H1 (cell line): Measurements from ENCODE around the gene SLC19A1. TPM values are rescaled to one million over a fixed set of nuclear protein-coding genes. Genes with fewer than 3 reads are reported as not detected.

Source experiments
- CTCF ChIA-PET: fragments of 300-600 bp; sonication (Branson Sonifier 250); formaldehyde crosslinking; loops from one replicate; lab custom pipeline; 2021; ENCODE audit not compliant: partially characterized antibody; lab: Charles Lee
- POLR2A ChIA-PET: fragments of 300-600 bp; sonication (Branson Sonifier 250); formaldehyde crosslinking; loops from one replicate; lab custom pipeline; 2021; ENCODE audit warnings: inconsistent platforms; ENCODE audit not compliant: partially characterized antibody; lab: Charles Lee
- DNase-seq, 2 experiments: peaks; one replicate each; pipeline versions ENCODE4 v3.0.0 to v3.0.0-alpha.2; 2010 to 2022; ENCODE audit warnings: low spot score in 2 of 2, low read depth in 1 of 2, mixed read lengths in 1 of 2
- FAIRE-seq: peaks from 2 replicates; lab custom pipeline; 2011; peaks lifted over from hg19 to GRCh38; lab: Jason Lieb, UNC
- H2AFZ ChIP-seq: 2 replicates; pipeline ENCODE4 v1.8.1; 2012; ENCODE audit warnings: low read length, inconsistent platforms
- H2AK5ac ChIP-seq: 2 replicates; pipeline ENCODE4 v1.6.1; 2013; ENCODE audit warnings: low read depth, low read length
- H2BK120ac ChIP-seq: replicated peaks from 2 replicates; pipeline ENCODE3; 2013; ENCODE audit warnings: low read depth, low read length, inconsistent platforms
- H2BK12ac ChIP-seq: 2 replicates; pipeline ENCODE4 v1.6.1; 2013; ENCODE audit warnings: low read depth, low read length
- H2BK15ac ChIP-seq: 2 replicates; pipeline ENCODE4 v1.6.1; 2013; ENCODE audit warnings: low read length
- H2BK20ac ChIP-seq: 2 replicates; pipeline ENCODE4 v1.6.1; 2013; ENCODE audit warnings: low read length
- H2BK5ac ChIP-seq: 2 replicates; pipeline ENCODE4 v1.6.1; 2013; ENCODE audit warnings: low read depth, low read length
- H3K14ac ChIP-seq: 2 replicates; pipeline ENCODE4 v1.6.1; 2013; ENCODE audit warnings: inconsistent platforms; ENCODE audit not compliant: insufficient read length
- H3K18ac ChIP-seq: 2 replicates; pipeline ENCODE4 v1.6.1; 2013; ENCODE audit warnings: low read length; ENCODE audit errors: extremely low read depth
- H3K23ac ChIP-seq: 2 replicates; pipeline ENCODE4 v1.6.1; 2013; ENCODE audit warnings: inconsistent platforms; ENCODE audit not compliant: insufficient read length
- H3K23me2 ChIP-seq: 2 replicates; pipeline ENCODE4 v1.6.1; 2013; ENCODE audit warnings: low read depth, low read length
- H3K27ac ChIP-seq: 2 replicates; pipeline ENCODE4 v1.6.1; 2011; ENCODE audit warnings: low read depth, low read length, inconsistent platforms
- H3K27me3 ChIP-seq, 4 experiments: replicated peaks in 1 of 4; 1 replicate in 1 of 4; 2 replicates in 3 of 4; pipeline versions ENCODE4 v1.6.1 to v1.8.1; 2011 to 2013; ENCODE audit warnings: low read length in 3 of 4, mild to moderate bottlenecking in 3 of 4, inconsistent platforms in 2 of 4, mixed read lengths in 2 of 4, moderate library complexity in 1 of 4; ENCODE audit not compliant: control insufficient read depth in 3 of 4, insufficient read depth in 3 of 4; ENCODE audit errors: extremely low read depth in 1 of 4
- H3K36me3 ChIP-seq, 4 experiments: 2 replicates each; pipeline versions ENCODE4 v1.6.1 to v1.8.1; 2011 to 2013; ENCODE audit warnings: mild to moderate bottlenecking in 4 of 4, low read length in 3 of 4, moderate library complexity in 2 of 4, control low read depth in 1 of 4, inconsistent platforms in 1 of 4; ENCODE audit not compliant: insufficient read depth in 4 of 4, control insufficient read depth in 2 of 4
- H3K4ac ChIP-seq: replicated peaks from 2 replicates; pipeline ENCODE3; 2013; ENCODE audit warnings: low read length, low read depth, mixed read lengths, inconsistent platforms; ENCODE audit not compliant: insufficient read length
- H3K4me1 ChIP-seq, 4 experiments: replicated peaks in 1 of 4; 1 replicate in 1 of 4; 2 replicates in 3 of 4; pipeline versions ENCODE4 v1.6.1 to v1.8.1; 2011 to 2013; ENCODE audit warnings: low read length in 3 of 4, inconsistent platforms in 2 of 4, mixed read lengths in 1 of 4; ENCODE audit not compliant: insufficient read depth in 4 of 4, control insufficient read depth in 3 of 4
- H3K4me2 ChIP-seq, 2 experiments: 2 replicates each; pipeline versions ENCODE4 v1.6.1 to v1.8.1; 2011 to 2013; ENCODE audit warnings: low read depth in 2 of 2, low read length in 2 of 2, control low read depth in 1 of 2, inconsistent platforms in 1 of 2, mild to moderate bottlenecking in 1 of 2; ENCODE audit not compliant: insufficient read depth in 1 of 2
- H3K4me3 ChIP-seq, 4 experiments: fragments of 200-600, 300-600 bp in 1 of 4; sonication (generic), shearing (Covaris generic), sonication (Bioruptor Twin) in 1 of 4; 2 replicates each; pipeline versions ENCODE4 v1.5.1 to v1.8.1; 2011 to 2016; ENCODE audit warnings: low read length in 4 of 4, low read depth in 3 of 4, control low read depth in 2 of 4, inconsistent platforms in 2 of 4, mild to moderate bottlenecking in 2 of 4, mixed read lengths in 1 of 4, moderate library complexity in 1 of 4; ENCODE audit not compliant: insufficient read depth in 2 of 4; ENCODE audit errors: extremely low read depth in 1 of 4
- H3K56ac ChIP-seq: replicated peaks from 2 replicates; pipeline ENCODE3; 2013; ENCODE audit warnings: low read depth, mild to moderate bottlenecking, mixed read lengths, low read length, inconsistent platforms; ENCODE audit not compliant: insufficient read length
- H3K79me1 ChIP-seq: 2 replicates; pipeline ENCODE4 v1.6.1; 2013; ENCODE audit warnings: low read depth, low read length, control low read depth
- H3K79me2 ChIP-seq, 2 experiments: 2 replicates each; pipeline versions ENCODE4 v1.6.1 to v1.8.1; 2012 to 2013; ENCODE audit warnings: low read length in 2 of 2, mild to moderate bottlenecking in 2 of 2, inconsistent platforms in 1 of 2; ENCODE audit not compliant: insufficient read depth in 2 of 2, control insufficient read depth in 1 of 2
- H3K9ac ChIP-seq, 4 experiments: replicated peaks in 1 of 4; 1 replicate in 1 of 4; 2 replicates in 3 of 4; pipeline versions ENCODE4 v1.6.1 to v1.8.1; 2011 to 2013; ENCODE audit warnings: low read depth in 3 of 4, low read length in 3 of 4, control low read depth in 2 of 4, mild to moderate bottlenecking in 2 of 4, moderate library complexity in 2 of 4, inconsistent platforms in 1 of 4; ENCODE audit errors: extremely low read depth in 1 of 4
- H3K9me3 ChIP-seq, 2 experiments: 2 replicates each; pipeline versions ENCODE4 v1.6.1 to v1.8.1; 2012 to 2013; ENCODE audit warnings: mild to moderate bottlenecking in 2 of 2, moderate library complexity in 2 of 2, control low read depth in 1 of 2, inconsistent platforms in 1 of 2, low read depth in 1 of 2, low read length in 1 of 2, mixed read lengths in 1 of 2; ENCODE audit not compliant: insufficient read depth in 2 of 2
- H4K20me1 ChIP-seq, 2 experiments: replicated peaks in 1 of 2; 2 replicates each; pipeline versions ENCODE3 to v1.8.1; 2011 to 2013; ENCODE audit warnings: inconsistent platforms in 2 of 2, low read length in 2 of 2, mild to moderate bottlenecking in 1 of 2; ENCODE audit not compliant: insufficient read depth in 2 of 2, control insufficient read depth in 1 of 2
- H4K5ac ChIP-seq: 2 replicates; pipeline ENCODE4 v1.6.1; 2013; ENCODE audit warnings: low read length, low read depth, mixed read lengths, inconsistent platforms; ENCODE audit not compliant: insufficient read length
- H4K8ac ChIP-seq: 2 replicates; pipeline ENCODE4 v1.8.0; 2013; ENCODE audit warnings: mild to moderate bottlenecking, moderate library complexity, low read length, inconsistent platforms; ENCODE audit not compliant: insufficient read depth; ENCODE audit errors: extremely low read depth
- H4K91ac ChIP-seq: replicated peaks from 2 replicates; pipeline ENCODE3; 2013; ENCODE audit warnings: low read length, mixed read lengths, inconsistent platforms; ENCODE audit not compliant: insufficient read length
- CBX8 ChIP-seq: fragments of 300-800, 300-1000 bp; sonication (generic); IDR thresholded peaks from 2 replicates; pipeline ENCODE4 v1.7.1; 2016; ENCODE audit warnings: low read depth, low read length, borderline replicate concordance
- CHD2 ChIP-seq: IDR thresholded peaks from 2 replicates; pipeline ENCODE4 v1.6.1; 2012; ENCODE audit warnings: low read length, improper control_type of control experiment
- CTBP2 ChIP-seq: IDR thresholded peaks from 2 replicates; pipeline ENCODE4 v1.7.0; 2011; ENCODE audit warnings: borderline replicate concordance, mild to moderate bottlenecking, moderate library complexity, mixed read lengths, low read length; ENCODE audit not compliant: insufficient read depth, insufficient read length
- FOSL1 ChIP-seq: IDR thresholded peaks from 2 replicates; pipeline ENCODE4 v1.6.1; 2011; ENCODE audit warnings: mild to moderate bottlenecking, low read depth, low read length, moderate library complexity; ENCODE audit not compliant: insufficient read depth
- HDAC6 ChIP-seq: IDR thresholded peaks from one replicate; pipeline ENCODE4 v1.7.1; 2012; ENCODE audit warnings: low read depth, mild to moderate bottlenecking, inconsistent platforms, low read length, moderate library complexity
- KDM5A ChIP-seq: fragments of 200-600 bp; IDR thresholded peaks from 2 replicates; pipeline ENCODE4 v1.7.1; 2012; ENCODE audit warnings: mild to moderate bottlenecking, low read length, inconsistent platforms, mixed read lengths
- PHF8 ChIP-seq: fragments of 200-600 bp; sonication (generic); conservative IDR thresholded peaks from 2 replicates; pipeline ENCODE4 v1.7.1; 2012; ENCODE audit warnings: low read depth, mild to moderate bottlenecking, inconsistent platforms, low read length, moderate library complexity
- POLR2A ChIP-seq, 2 experiments: IDR thresholded peaks; 1 replicate in 1 of 2; 2 replicates in 1 of 2; pipeline ENCODE4 v1.6.1; 2011; ENCODE audit warnings: low read depth in 2 of 2, low read length in 2 of 2, mild to moderate bottlenecking in 2 of 2; ENCODE audit errors: control extremely low read depth in 1 of 2
- POU5F1 ChIP-seq: IDR thresholded peaks from 2 replicates; pipeline ENCODE4 v1.6.1; 2011; ENCODE audit warnings: low read depth, mild to moderate bottlenecking, low read length, moderate library complexity
- TCF12 ChIP-seq: IDR thresholded peaks from 2 replicates; pipeline ENCODE4 v1.6.1; 2011; ENCODE audit warnings: low read depth, mild to moderate bottlenecking, low read length
- WGBS, 2 experiments: shearing (Covaris generic) in 1 of 2; methylation state at CpG; one replicate each; pipeline versions ENCODE4 v1.1.6 to v1.1.7; 2013 to 2015; ENCODE audit warnings: low lambda C conversion rate in 2 of 2, mixed read lengths in 2 of 2, inconsistent platforms in 1 of 2, low coverage in 1 of 2, missing lambda C conversion rate in 1 of 2; ENCODE audit not compliant: insufficient replicate concordance in 2 of 2, insufficient coverage in 1 of 2, insufficient read length in 1 of 2; ENCODE audit errors: extremely low coverage in 1 of 2, missing lambda C conversion rate in 1 of 2; 5-methylcytosine and 5-hydroxymethylcytosine counted together
- polyA plus RNA-seq, 7 experiments: library from polyadenylated mRNA; depleted of rRNA in 3 of 7; stranded (reverse) in 5 of 7; unstranded in 2 of 7; fragments of >200 nt in 5 of 7; fragments of 200-250 nt in 2 of 7; gene quantifications; 1 replicate in 5 of 7; 2 replicates in 1 of 7; 4 replicates in 1 of 7; pipeline versions ENCODE4 v1.2.1 to v1.2.3, GENCODE V29; 2011 to 2013; ENCODE audit warnings: missing spikeins in 2 of 7, mixed read lengths in 2 of 7
- total RNA-seq: library from RNA; stranded (reverse); fragmentation: NEBNext Ultra II Directional; extraction: Animal tissue kit (Norgen Biotek cat#: 25700); gene quantifications from 2 replicates; pipeline ENCODE4 v1.2.1, GENCODE V29; 2021
- TF ChIP-seq, protein P1 (sequence below): IDR thresholded peaks from 2 replicates; pipeline ENCODE4 v1.6.1; 2012; ENCODE audit warnings: low read length, inconsistent platforms

The SLC19A1 gene
- total and polyA plus RNA-seq, 2 of the 8 experiments (the other 6 are each of a cell fraction or from before 2014, with no cell fraction given) = 31.6 to 43.8 TPM

DNA sequence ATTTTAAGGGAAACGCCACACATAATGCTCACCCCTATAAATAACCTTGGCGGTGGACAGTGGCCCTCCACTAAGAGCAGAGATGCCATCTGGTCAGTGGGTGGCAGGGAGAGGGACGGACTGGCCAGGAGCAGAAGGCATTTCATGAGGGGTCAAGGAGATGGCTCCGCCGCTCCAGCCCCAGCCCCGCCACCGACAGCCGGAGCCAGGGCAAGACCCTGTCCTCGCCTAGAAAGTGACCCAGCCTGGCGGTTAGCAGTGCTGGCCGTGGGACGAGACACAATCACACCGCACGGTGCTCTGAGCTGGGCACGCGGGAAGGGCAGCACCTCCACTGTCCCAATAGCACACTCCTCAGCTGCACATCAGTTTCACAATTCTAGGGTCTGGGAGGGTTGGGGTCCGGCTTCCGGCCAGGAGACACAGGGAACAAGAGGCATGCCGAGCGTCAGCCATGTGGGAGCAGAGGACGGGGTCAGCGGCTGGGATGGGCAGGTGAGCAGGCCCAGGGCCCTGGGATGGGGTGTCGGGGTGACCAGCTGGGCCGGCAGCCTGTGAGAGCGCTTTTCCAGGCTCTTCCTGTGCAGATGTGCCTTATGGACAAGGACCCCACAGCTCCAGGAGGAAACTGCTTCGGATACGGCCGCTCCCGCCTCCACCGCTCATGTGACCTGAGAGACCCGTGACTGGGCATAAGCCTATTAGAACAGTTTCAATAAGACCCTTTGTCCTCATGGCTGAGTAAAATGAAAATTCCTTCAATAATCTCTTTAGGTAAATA is 5.7 kb downstream of the SLC19A1 start:
- Histone ChIP-seq H3K56ac (no peak overlapping the region), H3K9ac (no peak overlapping the region), H3K4ac (no peak overlapping the region), H3K79me2 (peaks cover 0 to 31% of the 10 kb centered on the region in 2 experiments; a peak in 2 of 4 replicates), H2AFZ (no peak overlapping the region), H3K36me3 (peaks cover 0 to 10% (median 2%) of the 10 kb centered on the region in 4 experiments; a peak in 3 of 8 replicates), H4K8ac (no peak overlapping the region), H3K27me3 (no peaks in the 10 kb centered on the region), H3K14ac (no peak overlapping the region), H3K4me1 (peaks cover 0 to 6% (median 4%) of the 10 kb centered on the region in 4 experiments; a peak in 4 of 7 replicates), H2BK120ac (no peak overlapping the region), H3K9me3 (no peaks in the 10 kb centered on the region), H3K79me1 (peaks cover 8% of the 10 kb centered on the region), H4K20me1 (peaks cover 10 to 26% of the 10 kb centered on the region in 2 experiments), H2BK5ac (no peak overlapping the region), H3K4me2 (no peak overlapping the region), H4K91ac (no peak overlapping the region), H3K23ac (no peak overlapping the region), H3K23me2 (peaks cover 4% of the 10 kb centered on the region; the same call in 1 of the 2 replicates), H3K18ac (no peak overlapping the region), H2AK5ac (no peak overlapping the region), H2BK15ac (no peak overlapping the region), H3K4me3 (no peak overlapping the region), H2BK12ac (no peak overlapping the region), H4K5ac (no peak overlapping the region), H2BK20ac (no peak overlapping the region), H3K27ac (no peak overlapping the region)
- ChIA-PET CTCF (interaction anchor here (1.7 kb wide), 1 partner anchor 284 kb away, joined by 4 read pairs; no protein-coding TSS in a partner anchor), POLR2A (no interaction called here)
- DNase-seq (peak in 1 of 2 experiments; percentile 42), FAIRE-seq (no peak)
- TF ChIP-seq, protein P1, sequence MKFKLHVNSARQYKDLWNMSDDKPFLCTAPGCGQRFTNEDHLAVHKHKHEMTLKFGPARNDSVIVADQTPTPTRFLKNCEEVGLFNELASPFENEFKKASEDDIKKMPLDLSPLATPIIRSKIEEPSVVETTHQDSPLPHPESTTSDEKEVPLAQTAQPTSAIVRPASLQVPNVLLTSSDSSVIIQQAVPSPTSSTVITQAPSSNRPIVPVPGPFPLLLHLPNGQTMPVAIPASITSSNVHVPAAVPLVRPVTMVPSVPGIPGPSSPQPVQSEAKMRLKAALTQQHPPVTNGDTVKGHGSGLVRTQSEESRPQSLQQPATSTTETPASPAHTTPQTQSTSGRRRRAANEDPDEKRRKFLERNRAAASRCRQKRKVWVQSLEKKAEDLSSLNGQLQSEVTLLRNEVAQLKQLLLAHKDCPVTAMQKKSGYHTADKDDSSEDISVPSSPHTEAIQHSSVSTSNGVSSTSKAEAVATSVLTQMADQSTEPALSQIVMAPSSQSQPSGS = no peak
- TF ChIP-seq FOSL1 = no peak
- no peak for TF ChIP-seq TCF12
- TF ChIP-seq POLR2A (IDR thresholded peaks at IDR 0.05; ENCODE audit: control extremely low read depth in 1 of 2, low read depth in 2 of 2, low read length in 2 of 2) = no peak
- TF ChIP-seq HDAC6 = no peak
- TF ChIP-seq CBX8 = no peak
- no peak for TF ChIP-seq CTBP2
- TF ChIP-seq KDM5A = no peak
- no peak for TF ChIP-seq PHF8
- no peak for TF ChIP-seq CHD2
- TF ChIP-seq POU5F1 = no peak
- WGBS, 2 experiments = 92% methylated on average over 31 of the region's 31 CpGs; no CpG with 5 or more reads in 1 of the 2 experiments
